HG02981 (cell line): ENCODE measurements around the gene NT5C.
"Not testable (repeated sequence)": the region's sequence is repeated elsewhere in the genome, so short reads cannot be mapped to it uniquely, and the experiment has no call there.

ENCODE experiments used
- ATAC-seq: cut with Tn5 transposase; IDR thresholded peaks from one replicate; pipeline ENCODE4 v1.9.1; 2021; ENCODE audit warnings: mild to moderate bottlenecking, moderate library complexity; ENCODE audit not compliant: unreplicated experiment

The NT5C gene

DNA sequence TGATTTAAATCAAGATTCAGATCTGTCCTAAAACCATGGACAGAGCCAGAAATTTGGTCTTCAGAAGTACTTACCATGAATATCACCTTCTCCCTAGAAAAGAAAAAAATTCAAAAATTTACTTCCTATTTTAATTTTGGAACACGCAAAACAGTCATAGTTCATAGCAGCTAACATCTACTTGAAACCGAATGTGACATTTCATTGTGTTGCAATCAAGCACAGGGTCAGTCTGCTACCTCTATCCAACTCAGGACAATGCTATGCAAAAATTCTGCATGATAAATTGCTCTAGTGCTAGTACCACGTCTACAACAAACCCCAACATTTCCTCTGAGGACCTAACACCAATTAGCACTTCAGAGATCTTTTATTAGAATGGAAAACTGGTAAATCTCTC, 15.1 kb upstream of the NT5C start:
- ATAC-seq: no peak

- no peak for ATAC-seq
Measured at GRCh38 chr17:75144816-75145512, 13.4 kb upstream of the NT5C start.

- no peak for ATAC-seq
Measured at GRCh38 chr17:75142236-75142971, 10.9 kb upstream of the NT5C start.

DNA sequence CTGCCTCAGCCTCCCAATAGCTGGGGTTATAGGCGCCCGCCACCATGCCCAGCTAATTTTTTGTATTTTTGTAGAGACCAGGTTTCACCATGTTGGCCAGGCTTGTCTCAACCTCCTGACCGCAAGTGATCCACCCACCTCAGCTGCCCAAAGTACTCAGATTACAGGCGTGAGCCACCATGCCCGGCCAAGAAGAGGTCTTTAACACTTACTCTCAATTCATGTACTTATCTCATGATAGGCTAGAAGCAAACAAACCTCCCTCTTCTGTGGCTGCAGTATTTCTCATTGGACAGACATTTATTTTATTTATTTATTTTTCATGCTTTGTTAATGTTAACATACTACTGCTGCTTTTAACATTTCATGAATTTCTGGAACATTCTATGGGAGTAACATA, 7.0 kb upstream of the NT5C start:
- no peak for ATAC-seq

DNA sequence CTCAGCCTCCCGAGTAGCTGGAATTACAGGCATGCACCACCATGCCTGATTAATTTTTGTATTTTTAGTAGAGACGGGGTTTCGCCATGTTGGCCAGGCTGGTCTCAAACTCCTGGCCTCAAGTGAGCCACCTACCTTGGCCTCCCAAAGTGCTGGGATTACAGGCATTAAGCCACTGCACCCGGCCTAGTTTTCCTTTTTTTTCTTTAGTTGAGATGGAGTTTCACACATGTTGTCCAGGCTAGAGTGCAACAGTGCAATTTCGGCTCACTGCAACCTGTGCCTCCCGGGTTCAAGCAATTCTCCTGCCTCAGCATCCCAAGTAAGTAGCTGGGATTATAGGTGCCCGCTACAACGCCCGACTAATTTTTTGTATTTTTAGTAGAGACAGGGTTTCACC, 6.2 kb upstream of the NT5C start:
- ATAC-seq: not testable (repeated sequence)

DNA sequence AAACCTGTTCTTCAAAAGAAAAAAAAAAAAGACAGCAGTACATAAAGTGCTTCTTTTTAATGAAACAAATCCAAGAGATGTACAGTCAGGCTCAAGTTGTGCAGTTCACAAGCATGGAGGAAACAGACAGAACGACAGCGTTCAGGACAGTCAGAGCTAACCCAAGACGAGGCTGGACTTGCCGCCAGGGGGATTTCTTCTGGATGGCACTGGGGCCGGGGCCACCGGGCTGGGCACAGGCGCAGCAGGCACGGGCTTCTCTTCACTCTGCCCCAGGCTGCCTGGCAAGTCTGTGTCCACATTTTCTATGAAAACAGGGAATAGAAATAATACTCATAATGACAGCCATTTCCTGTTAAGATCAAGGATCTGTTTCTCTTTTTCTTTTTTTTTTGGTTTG, 4.4 kb upstream of the NT5C start:
- ATAC-seq: no peak

GRCh38 chr17:75135452-75135851, 3.9 kb upstream of the NT5C start:
- no peak for ATAC-seq

DNA sequence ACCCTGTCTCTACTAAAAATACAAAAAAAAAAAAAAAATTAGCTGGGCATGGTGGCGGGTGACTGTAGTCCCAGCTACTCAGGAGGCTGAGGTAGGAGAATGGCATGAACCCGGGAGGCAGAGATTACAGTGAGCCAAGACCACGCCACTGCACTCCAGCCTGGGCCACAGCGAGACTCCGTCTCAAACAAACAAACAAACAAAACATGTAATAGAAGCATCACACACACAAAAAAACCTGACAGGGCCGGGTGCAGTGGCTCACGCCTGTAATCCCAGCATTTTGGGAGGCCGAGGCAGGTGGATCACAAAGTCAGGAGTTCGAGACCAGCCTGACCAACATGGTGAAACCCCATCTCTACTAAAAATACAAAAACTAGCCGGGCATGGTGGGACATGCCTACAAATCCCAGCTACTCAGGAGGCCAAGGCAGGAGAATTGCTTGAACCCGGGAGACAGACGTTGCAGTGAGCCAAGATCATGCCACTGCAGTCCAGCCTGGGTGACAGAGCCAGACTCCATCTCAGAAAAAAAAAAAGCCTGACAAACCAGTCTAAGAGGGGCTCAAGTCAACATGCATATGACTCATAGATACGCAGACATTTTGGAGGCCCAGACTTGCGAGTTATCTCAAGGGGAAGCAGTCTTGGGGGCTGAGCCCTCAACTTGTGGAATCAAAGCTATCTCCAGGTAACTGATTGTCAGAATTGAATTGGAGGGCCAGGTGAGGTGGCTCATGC, 2.2 kb upstream of the NT5C start:
- not testable (repeated sequence) for ATAC-seq

DNA sequence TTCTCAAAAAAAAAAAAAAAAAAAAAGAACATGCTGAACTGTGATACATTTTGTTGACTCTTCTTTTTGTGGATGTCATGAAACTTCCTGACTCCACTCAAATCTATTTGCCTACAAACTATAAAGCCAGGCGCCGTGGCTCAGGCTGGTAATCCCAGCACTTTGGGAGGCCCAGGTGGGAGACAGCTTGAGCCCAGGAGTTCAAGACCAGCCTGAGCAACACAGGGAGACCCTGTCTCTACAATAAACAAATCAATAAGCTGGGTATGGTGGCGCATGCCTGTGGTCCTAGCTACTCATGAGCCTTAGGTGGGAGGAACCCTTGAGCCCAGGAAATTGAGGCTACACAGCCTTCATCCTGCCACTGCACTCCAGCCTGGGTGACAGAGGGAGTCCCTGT, 1.5 kb upstream of the NT5C start:
- no peak for ATAC-seq

- not testable (repeated sequence) for ATAC-seq
Measured at GRCh38 chr17:75132018-75133000, 767 bp upstream of the NT5C start.

DNA sequence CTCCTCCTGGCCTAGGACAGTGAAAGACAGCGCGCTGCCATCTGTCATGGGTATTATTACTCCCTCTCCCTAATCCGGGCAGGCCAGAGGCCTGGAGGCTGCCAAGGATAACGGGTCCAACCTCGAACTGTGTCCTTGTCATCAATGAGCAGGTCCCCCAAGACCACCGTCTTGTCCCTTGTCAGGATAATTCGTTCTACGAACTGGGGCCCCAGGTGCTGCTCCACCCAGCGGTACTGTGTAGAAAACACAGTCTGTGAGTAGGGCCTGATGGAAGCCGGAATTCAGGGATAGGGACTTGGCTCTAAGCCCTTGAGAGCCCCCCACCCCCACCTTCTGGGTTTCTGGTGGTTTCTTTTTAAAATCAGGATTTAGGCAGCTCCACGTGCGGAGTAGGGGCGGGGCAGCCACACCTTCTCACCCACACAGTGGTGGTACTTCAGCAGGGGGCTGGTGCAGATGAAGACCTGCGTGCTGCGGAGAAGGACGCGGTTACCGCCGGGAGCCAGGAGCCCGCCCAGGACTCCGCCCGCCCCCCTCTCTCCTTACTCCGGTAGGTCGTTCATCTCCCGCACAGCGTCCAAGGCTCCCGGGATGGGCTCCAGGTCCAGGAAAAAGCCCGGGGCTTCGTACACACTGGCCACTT, 787 bp downstream of the NT5C start:
- ATAC-seq: no peak

GRCh38 chr17:75130059-75130631, 1.4 kb downstream of the NT5C start:
- ATAC-seq: no peak

- no peak for ATAC-seq
Measured at GRCh38 chr17:75129576-75129975, 2.0 kb downstream of the NT5C start.

DNA sequence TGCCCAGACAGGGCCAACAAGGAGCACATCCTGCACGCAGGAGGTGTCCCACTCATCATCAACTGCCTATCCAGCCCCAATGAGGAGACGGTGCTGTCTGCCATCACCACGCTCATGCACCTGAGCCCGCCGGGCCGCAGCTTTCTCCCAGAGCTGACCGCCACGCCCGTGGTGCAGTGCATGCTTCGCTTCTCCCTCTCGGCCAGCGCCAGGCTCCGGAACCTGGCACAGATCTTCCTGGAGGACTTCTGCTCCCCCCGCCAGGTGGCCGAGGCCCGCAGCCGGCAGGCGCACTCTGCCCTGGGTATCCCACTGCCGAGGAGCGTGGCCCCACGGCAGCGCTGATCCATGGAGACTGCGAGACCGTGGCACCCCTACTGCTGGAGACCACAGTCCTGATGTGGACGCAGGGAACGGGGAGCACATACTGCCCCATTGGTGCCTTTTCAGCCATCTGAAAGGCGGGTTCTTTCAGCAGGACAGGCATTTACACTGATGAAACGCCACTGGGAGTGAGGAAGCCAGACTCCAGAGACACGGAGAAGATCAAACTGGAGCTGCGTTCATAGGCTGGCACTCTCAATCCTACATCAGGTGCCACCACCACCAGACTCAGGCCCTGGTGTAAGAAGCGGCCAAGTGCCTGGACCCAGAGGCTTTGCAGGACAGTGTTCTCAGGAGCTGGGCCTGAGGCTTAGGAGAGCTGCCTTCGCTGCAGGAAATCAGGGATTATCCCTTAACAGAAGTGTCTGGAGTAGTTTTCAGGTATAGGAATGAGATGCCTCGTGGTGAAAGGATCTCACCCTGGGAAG, 2.6 kb downstream of the NT5C start:
- ATAC-seq: no peak

- not testable (repeated sequence) for ATAC-seq
Measured at GRCh38 chr17:75127936-75128335, 3.6 kb downstream of the NT5C start.

DNA sequence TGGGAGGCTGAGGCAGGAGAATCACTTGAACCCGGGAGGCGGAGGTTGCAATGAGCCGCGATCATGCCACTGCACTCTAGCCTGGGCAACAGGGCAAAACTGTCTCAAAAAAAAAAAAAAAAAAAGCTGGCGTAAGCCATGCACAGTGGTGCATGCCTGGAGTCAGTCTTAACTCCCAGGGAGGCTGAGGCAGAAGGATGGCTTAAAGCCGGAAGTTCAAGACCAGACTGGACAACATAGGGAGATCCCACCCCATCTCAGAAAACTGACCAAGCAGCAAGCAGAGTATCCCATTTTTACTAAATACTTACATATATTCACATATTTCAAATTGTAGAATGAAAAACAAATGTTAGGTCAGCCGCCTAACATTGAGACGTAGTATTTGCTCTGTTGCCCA, 4.6 kb downstream of the NT5C start:
- no peak for ATAC-seq

DNA sequence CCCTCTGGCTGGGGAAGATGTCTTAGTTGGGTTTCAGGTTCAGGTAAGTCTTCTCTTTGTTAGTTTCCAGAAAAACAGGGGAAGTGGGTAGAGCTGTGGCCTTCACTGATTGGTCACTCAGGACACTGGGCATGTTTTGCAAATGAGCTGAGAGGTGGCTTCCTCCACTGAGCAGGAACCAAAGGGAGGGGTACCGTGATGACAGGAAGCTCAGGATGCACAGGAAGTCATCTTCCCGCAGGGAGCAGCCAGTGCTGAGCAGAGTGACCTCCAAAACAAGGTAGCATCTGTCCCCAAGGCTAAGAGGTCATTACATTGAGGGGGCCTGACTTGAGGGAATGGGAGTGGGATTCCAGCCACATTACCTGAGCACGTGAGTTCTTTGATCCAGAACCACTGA, 5.6 kb downstream of the NT5C start:
- no peak for ATAC-seq

DNA sequence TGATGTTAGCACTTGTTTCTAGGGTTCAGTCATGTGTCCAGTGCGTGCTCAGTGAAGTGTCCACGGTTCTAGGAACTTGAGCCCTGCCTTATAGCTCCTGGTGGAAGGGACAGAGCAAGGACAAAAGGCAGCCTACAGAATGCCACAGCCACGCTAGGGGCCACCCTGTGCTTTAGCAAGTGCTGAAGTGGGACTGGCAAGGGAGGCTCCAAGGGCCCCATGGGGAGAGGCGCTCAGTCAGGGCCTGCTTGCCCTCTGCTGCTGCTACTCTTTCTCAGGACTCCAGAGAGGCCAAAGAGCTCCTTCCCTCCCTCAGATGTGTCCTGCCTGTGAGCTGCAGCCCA, 6.8 kb downstream of the NT5C start:
- no peak for ATAC-seq
